ENCODE results near the gene CAP1. TPM values are rescaled to one million over a fixed set of nuclear protein-coding genes. Genes with fewer than 3 reads are reported as not detected.
A peak's percentile ranks its signal among the peaks of the same experiment; 100 is the strongest.

Gene CAP1
- total and polyA plus RNA-seq, 9 of the 15 experiments (the other 6 are each of a cell fraction or from before 2014, with no cell fraction given) = 230 to 658 (median 281) TPM

- TF ChIP-seq ESRRA (IDR thresholded peaks at IDR 0.05; ENCODE audit: borderline replicate concordance, low read depth) = peak; percentile 9
- peak; percentile 75; the same call in 1 of the 2 replicates for TF ChIP-seq SIN3B (IDR thresholded peaks at IDR 0.05; ENCODE audit: low read depth)
- no peak; the same call in 1 of the 2 replicates for TF ChIP-seq NR2C2 (CRISPR knock-in tag; IDR thresholded peaks at IDR 0.05)
- TF ChIP-seq NR2C2 (tag; IDR thresholded peaks at IDR 0.05) = peak; percentile 88
- TF ChIP-seq ZNF830 (CRISPR knock-in tag; IDR thresholded peaks at IDR 0.05) = peak; percentile 96
- no peak for TF ChIP-seq MAFG (tag; conservative IDR thresholded peaks at IDR 0.05)
- peak; percentile 99 for TF ChIP-seq GABPA (tag; conservative IDR thresholded peaks at IDR 0.05; ENCODE audit: low read depth)
- peak; percentile 73; the same call in 1 of the 2 replicates for TF ChIP-seq MAX (CRISPR knock-in tag; IDR thresholded peaks at IDR 0.05)
- no peak for TF ChIP-seq ZNF282 (CRISPR knock-in tag; IDR thresholded peaks at IDR 0.05)
- TF ChIP-seq ATF1 (CRISPR knock-in tag; IDR thresholded peaks at IDR 0.05) = no peak
- TF ChIP-seq ATF1 (tag; IDR thresholded peaks at IDR 0.05) = peak; percentile 47; the same call in 1 of the 2 replicates
- TF ChIP-seq HNRNPK (IDR thresholded peaks at IDR 0.05; ENCODE audit: low read depth, low read length, poor library complexity, severe bottlenecking) = peak; percentile 19
- peak in 1 of 2 experiments; percentile 83; a peak in 2 of 4 replicates for TF ChIP-seq HDAC1 (IDR thresholded peaks at IDR 0.05)
- no peak for TF ChIP-seq FOXK1 (CRISPR knock-in tag; IDR thresholded peaks at IDR 0.05; ENCODE audit: borderline replicate concordance)
- peak; percentile 44; the same call in 1 of the 2 replicates for TF ChIP-seq PTBP1 (IDR thresholded peaks at IDR 0.05; ENCODE audit: low read depth, low read length)
- TF ChIP-seq, protein P1, sequence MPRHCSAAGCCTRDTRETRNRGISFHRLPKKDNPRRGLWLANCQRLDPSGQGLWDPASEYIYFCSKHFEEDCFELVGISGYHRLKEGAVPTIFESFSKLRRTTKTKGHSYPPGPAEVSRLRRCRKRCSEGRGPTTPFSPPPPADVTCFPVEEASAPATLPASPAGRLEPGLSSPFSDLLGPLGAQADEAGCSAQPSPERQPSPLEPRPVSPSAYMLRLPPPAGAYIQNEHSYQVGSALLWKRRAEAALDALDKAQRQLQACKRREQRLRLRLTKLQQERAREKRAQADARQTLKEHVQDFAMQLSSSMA (CRISPR knock-in tag; IDR thresholded peaks at IDR 0.05) = peak; percentile 98
- TF ChIP-seq HDAC8 (tag; IDR thresholded peaks at IDR 0.05) = no peak; the same call in 1 of the 2 replicates
- no peak; the same call in 1 of the 2 replicates for TF ChIP-seq ILF3 (IDR thresholded peaks at IDR 0.05; ENCODE audit: borderline replicate concordance)
- TF ChIP-seq, protein P2, sequence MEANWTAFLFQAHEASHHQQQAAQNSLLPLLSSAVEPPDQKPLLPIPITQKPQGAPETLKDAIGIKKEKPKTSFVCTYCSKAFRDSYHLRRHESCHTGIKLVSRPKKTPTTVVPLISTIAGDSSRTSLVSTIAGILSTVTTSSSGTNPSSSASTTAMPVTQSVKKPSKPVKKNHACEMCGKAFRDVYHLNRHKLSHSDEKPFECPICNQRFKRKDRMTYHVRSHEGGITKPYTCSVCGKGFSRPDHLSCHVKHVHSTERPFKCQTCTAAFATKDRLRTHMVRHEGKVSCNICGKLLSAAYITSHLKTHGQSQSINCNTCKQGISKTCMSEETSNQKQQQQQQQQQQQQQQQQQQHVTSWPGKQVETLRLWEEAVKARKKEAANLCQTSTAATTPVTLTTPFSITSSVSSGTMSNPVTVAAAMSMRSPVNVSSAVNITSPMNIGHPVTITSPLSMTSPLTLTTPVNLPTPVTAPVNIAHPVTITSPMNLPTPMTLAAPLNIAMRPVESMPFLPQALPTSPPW (CRISPR knock-in tag; IDR thresholded peaks at IDR 0.05) = peak; percentile 69
- no peak; the same call in 1 of the 2 replicates for TF ChIP-seq MAFF (IDR thresholded peaks at IDR 0.05; ENCODE audit: low read length)
- no peak; the same call in none of the 2 replicates for TF ChIP-seq GTF2E2 (tag; IDR thresholded peaks at IDR 0.05)
- TF ChIP-seq KLF1 (tag; IDR thresholded peaks at IDR 0.05) = peak; percentile 83; the same call in 1 of the 2 replicates
- peak; percentile 82 for TF ChIP-seq C11orf30 (IDR thresholded peaks at IDR 0.05; ENCODE audit: low read depth)
- TF ChIP-seq ZNF134 (CRISPR knock-in tag; conservative IDR thresholded peaks at IDR 0.05) = 0 out of 2 replicates have a peak, but pooled peaks have one; percentile 18
- TF ChIP-seq, protein P3, sequence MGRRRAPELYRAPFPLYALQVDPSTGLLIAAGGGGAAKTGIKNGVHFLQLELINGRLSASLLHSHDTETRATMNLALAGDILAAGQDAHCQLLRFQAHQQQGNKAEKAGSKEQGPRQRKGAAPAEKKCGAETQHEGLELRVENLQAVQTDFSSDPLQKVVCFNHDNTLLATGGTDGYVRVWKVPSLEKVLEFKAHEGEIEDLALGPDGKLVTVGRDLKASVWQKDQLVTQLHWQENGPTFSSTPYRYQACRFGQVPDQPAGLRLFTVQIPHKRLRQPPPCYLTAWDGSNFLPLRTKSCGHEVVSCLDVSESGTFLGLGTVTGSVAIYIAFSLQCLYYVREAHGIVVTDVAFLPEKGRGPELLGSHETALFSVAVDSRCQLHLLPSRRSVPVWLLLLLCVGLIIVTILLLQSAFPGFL (CRISPR knock-in tag; IDR thresholded peaks at IDR 0.05) = 0 out of 2 replicates have a peak, but pooled peaks have one; percentile 43
Observed at GRCh38 chr1:40040511-40041465, at the start of gene CAP1 (continued).
